NCI-H82 (cell line): ENCODE data around the gene CDH13.

Experiments used
- DNase-seq: peaks from one replicate; lab custom pipeline; 2025; lab: John Stamatoyannopoulos, UW

Gene CDH13

GRCh38 chr16:83117810-83118209 lies 491.0 kb downstream of the CDH13 start:
- DNase-seq = no peak

GRCh38 chr16:83118365-83118764 lies 491.6 kb downstream of the CDH13 start:
- DNase-seq = no peak

- no peak for DNase-seq
These were observed 499.3 kb downstream of the CDH13 start for GRCh38 chr16:83125999-83126568.

- DNase-seq = no peak
These were observed 501.3 kb downstream of the CDH13 start for GRCh38 chr16:83128041-83128440.

- no peak for DNase-seq
These were observed 503.3 kb downstream of the CDH13 start for GRCh38 chr16:83130039-83130438.

GRCh38 chr16:83134638-83135037 lies 507.9 kb downstream of the CDH13 start:
- DNase-seq = no peak

GRCh38 chr16:83136419-83136818 lies 509.6 kb downstream of the CDH13 start:
- peak; percentile 40 for DNase-seq

- DNase-seq = peak; percentile 4
These were observed 510.2 kb downstream of the CDH13 start for GRCh38 chr16:83136924-83137323.

GRCh38 chr16:83137326-83137781 lies 510.6 kb downstream of the CDH13 start:
- no peak for DNase-seq

GRCh38 chr16:83137894-83138293 lies 511.1 kb downstream of the CDH13 start:
- no peak for DNase-seq

GRCh38 chr16:83138512-83138911 lies 511.7 kb downstream of the CDH13 start:
- no peak for DNase-seq

GRCh38 chr16:83138976-83139690 lies 512.4 kb downstream of the CDH13 start:
- no peak for DNase-seq

- no peak for DNase-seq
These were observed 517.0 kb downstream of the CDH13 start for GRCh38 chr16:83143788-83144187.

- no peak for DNase-seq
These were observed 518.5 kb downstream of the CDH13 start for GRCh38 chr16:83145297-83145696.

- DNase-seq = no peak
These were observed 520.5 kb downstream of the CDH13 start for GRCh38 chr16:83147244-83147643.

GRCh38 chr16:83158320-83158957 lies 531.7 kb downstream of the CDH13 start:
- no peak for DNase-seq

GRCh38 chr16:83159049-83159448 lies 532.3 kb downstream of the CDH13 start:
- DNase-seq = no peak

- no peak for DNase-seq
These were observed 533.7 kb downstream of the CDH13 start for GRCh38 chr16:83160287-83161020.

- no peak for DNase-seq
These were observed 536.0 kb downstream of the CDH13 start for GRCh38 chr16:83162791-83163190.

GRCh38 chr16:83164816-83165215 lies 538.0 kb downstream of the CDH13 start:
- DNase-seq = no peak

GRCh38 chr16:83171396-83171795 lies 544.6 kb downstream of the CDH13 start:
- DNase-seq = no peak

- DNase-seq = no peak
These were observed 547.9 kb downstream of the CDH13 start for GRCh38 chr16:83174671-83175070.

- no peak for DNase-seq
These were observed 550.0 kb downstream of the CDH13 start for GRCh38 chr16:83176802-83177201.
